ENCODE results near the gene PATZ1. TPM values are rescaled to one million over a fixed set of nuclear protein-coding genes. Genes with fewer than 3 reads are reported as not detected.
A peak's percentile ranks its signal among the peaks of the same experiment; 100 is the strongest.

The PATZ1 gene
- total RNA-seq, 1 experiment from 2014 or later: 28.2 TPM

DNA sequence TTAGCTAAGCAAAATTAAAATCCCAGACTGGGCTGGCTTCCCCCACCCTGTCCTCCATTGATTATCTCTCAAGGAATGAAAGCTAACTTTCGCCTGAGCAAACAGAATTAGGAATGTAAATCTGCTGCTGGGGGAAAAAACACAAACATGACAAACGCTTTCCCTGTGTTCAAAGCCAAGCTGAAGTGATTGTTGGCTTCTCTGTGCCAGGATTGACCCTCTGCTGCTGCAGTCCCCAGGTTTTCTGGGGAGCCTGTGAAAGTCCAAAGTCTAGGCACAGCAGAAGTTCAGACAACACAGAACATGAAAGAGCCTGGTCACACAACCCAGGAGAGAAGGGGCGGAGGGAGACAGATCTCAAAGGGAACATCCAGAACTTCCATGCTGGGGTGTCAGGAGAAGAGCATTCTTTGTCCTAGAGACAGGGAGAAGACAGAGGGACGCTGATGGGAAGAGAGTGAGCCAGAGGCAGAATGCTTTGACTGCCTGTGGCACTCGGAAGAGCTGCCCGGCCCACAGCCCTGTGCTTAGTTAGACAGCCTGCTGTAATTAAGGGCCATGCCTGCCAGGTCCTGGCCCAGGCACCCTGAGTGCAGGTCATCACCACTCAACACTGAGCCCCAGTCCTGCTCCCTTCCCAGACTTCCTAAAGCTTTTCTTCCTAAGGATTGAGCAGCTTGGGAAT is 6.9 kb downstream of the PATZ1 start:
- no peaks in the 10 kb centered on the region for H3K9me3 ChIP-seq (ENCODE audit: insufficient read depth, low read depth)
- H3K4me2 ChIP-seq: no peak overlapping the region
- H3K27ac ChIP-seq: no peak overlapping the region
- no peaks in the 10 kb centered on the region for H3K9me2 ChIP-seq (ENCODE audit: insufficient read depth)
- CTCF ChIA-PET: no interaction called here
- peaks cover 48% of the 10 kb centered on the region for H3K4me1 ChIP-seq (replicated peaks; ENCODE audit: insufficient read depth)
- no peak overlapping the region for H3K4me3 ChIP-seq
- DNase-seq: no peak
- H3F3A ChIP-seq (ENCODE audit: insufficient read depth, low read depth): peaks cover 29% of the 10 kb centered on the region
- peaks cover 43% of the 10 kb centered on the region for H3K36me3 ChIP-seq (ENCODE audit: low read depth)
- intact Hi-C loops (cut with micrococcal nuclease; ENCODE audit: unreplicated experiment): no loop called here
- no TSS peak for BruUV-seq (replicated peaks)
- H3K27me3 ChIP-seq (ENCODE audit: insufficient read depth, low read depth): no peaks in the 10 kb centered on the region
- H4K20me1 ChIP-seq (ENCODE audit: insufficient read depth): peaks cover 4% of the 10 kb centered on the region; the same call in 1 of the 2 replicates
- peaks cover 54% of the 10 kb centered on the region for H3K79me2 ChIP-seq (ENCODE audit: low read depth)
- no peak overlapping the region for H2AFZ ChIP-seq
- no peak for TF ChIP-seq CTCF (conservative IDR thresholded peaks at IDR 0.05)
- no peak for TF ChIP-seq EZH2 (IDR thresholded peaks at IDR 0.05; ENCODE audit: low read depth)
- POLR2A ChIA-PET (ENCODE audit: unreplicated experiment): no interaction called here

- ChIA-PET POLR2A (ENCODE audit: unreplicated experiment) (interaction anchor here (0.7 kb wide), 1 partner anchor 224 kb away, joined by 4 read pairs; no protein-coding TSS in a partner anchor), CTCF (interaction anchor here (0.6 kb wide), 1 partner anchor 219 kb away, joined by 3 read pairs; no protein-coding TSS in a partner anchor)
- peak; percentile 28 to 61 for DNase-seq
- Histone ChIP-seq H2AFZ (no peak overlapping the region), H3K9me3 (ENCODE audit: insufficient read depth, low read depth) (no peaks in the 10 kb centered on the region), H3K9me2 (ENCODE audit: insufficient read depth) (no peaks in the 10 kb centered on the region), H3K4me1 (replicated peaks; ENCODE audit: insufficient read depth) (peaks cover 34% of the 10 kb centered on the region), H3K27me3 (ENCODE audit: insufficient read depth, low read depth) (no peaks in the 10 kb centered on the region), H3K79me2 (ENCODE audit: low read depth) (peaks cover 40% of the 10 kb centered on the region), H3K4me2 (peak overlapping the region; percentile 7), H3K36me3 (ENCODE audit: low read depth) (peaks cover 47% of the 10 kb centered on the region), H3F3A (ENCODE audit: insufficient read depth, low read depth) (peaks cover 19% of the 10 kb centered on the region; the same call in 1 of the 2 replicates), H3K27ac (no peak overlapping the region), H3K4me3 (no peak overlapping the region), H4K20me1 (ENCODE audit: insufficient read depth) (peaks cover 9% of the 10 kb centered on the region)
- intact Hi-C loops (cut with micrococcal nuclease; ENCODE audit: unreplicated experiment): no loop called here
- no peak for TF ChIP-seq EZH2 (IDR thresholded peaks at IDR 0.05; ENCODE audit: low read depth)
- no peak for TF ChIP-seq CTCF (conservative IDR thresholded peaks at IDR 0.05)
- no TSS peak for BruUV-seq (replicated peaks)
Measured at GRCh38 chr22:31337178-31337577, 9.0 kb downstream of the PATZ1 start.

GRCh38 chr22:31334329-31334728 is 11.8 kb downstream of the PATZ1 start:
- ChIA-PET CTCF (interaction anchor here (0.5 to 0.6 kb wide), 2 partner anchors 19 to 127 kb away, joined by 3 to 5 read pairs; no protein-coding TSS in a partner anchor), POLR2A (ENCODE audit: unreplicated experiment) (no interaction called here)
- Histone ChIP-seq H3K4me3 (no peak overlapping the region), H3K27ac (no peak overlapping the region), H3K79me2 (ENCODE audit: low read depth) (peaks cover 14% of the 10 kb centered on the region; the same call in 1 of the 2 replicates), H3K27me3 (ENCODE audit: insufficient read depth, low read depth) (no peaks in the 10 kb centered on the region), H3F3A (ENCODE audit: insufficient read depth, low read depth) (peaks cover 24% of the 10 kb centered on the region; the same call in 1 of the 2 replicates), H2AFZ (no peak overlapping the region), H3K9me3 (ENCODE audit: insufficient read depth, low read depth) (no peaks in the 10 kb centered on the region), H4K20me1 (ENCODE audit: insufficient read depth) (peaks cover 9% of the 10 kb centered on the region), H3K36me3 (ENCODE audit: low read depth) (peaks cover 48% of the 10 kb centered on the region), H3K4me1 (replicated peaks; ENCODE audit: insufficient read depth) (peaks cover 26% of the 10 kb centered on the region), H3K4me2 (no peak overlapping the region), H3K9me2 (ENCODE audit: insufficient read depth) (no peaks in the 10 kb centered on the region)
- no TSS peak for BruUV-seq (replicated peaks)
- no peak for DNase-seq
- TF ChIP-seq EZH2 (IDR thresholded peaks at IDR 0.05; ENCODE audit: low read depth): no peak
- TF ChIP-seq CTCF (conservative IDR thresholded peaks at IDR 0.05): no peak
- intact Hi-C loops (cut with micrococcal nuclease; ENCODE audit: unreplicated experiment): no loop called here
